H9 (cell line): ENCODE data around the gene SETDB2. TPM values are rescaled to one million over a fixed set of nuclear protein-coding genes. Genes with fewer than 3 reads are reported as not detected.

Experiments used
- DNase-seq: peaks from one replicate; pipeline ENCODE4 v3.0.0-alpha.2; 2017
- H2AFZ ChIP-seq: one replicate; pipeline ENCODE4 v1.6.1; 2013; ENCODE audit warnings: mild to moderate bottlenecking, low read length, control low read depth, moderate library complexity
- H2AK5ac ChIP-seq: 2 replicates; pipeline ENCODE4 v1.6.1; 2013; ENCODE audit warnings: low read length, control low read depth, mixed read lengths; ENCODE audit not compliant: insufficient read length
- H2BK120ac ChIP-seq: one replicate; pipeline ENCODE4 v1.6.1; 2013; ENCODE audit warnings: low read depth, mild to moderate bottlenecking, low read length, control low read depth, inconsistent platforms; ENCODE audit not compliant: poor library complexity, severe bottlenecking
- H2BK12ac ChIP-seq: 2 replicates; pipeline ENCODE4 v1.6.1; 2013; ENCODE audit warnings: low read length, control low read depth, mixed read lengths, low read depth; ENCODE audit not compliant: insufficient read length
- H2BK15ac ChIP-seq: 2 replicates; pipeline ENCODE4 v1.6.1; 2013; ENCODE audit warnings: low read depth, low read length, control low read depth
- H2BK20ac ChIP-seq: one replicate; pipeline ENCODE4 v1.6.1; 2013; ENCODE audit warnings: low read depth, mild to moderate bottlenecking, low read length, control low read depth, inconsistent platforms; ENCODE audit not compliant: poor library complexity, severe bottlenecking
- H2BK5ac ChIP-seq: 2 replicates; pipeline ENCODE4 v1.6.1; 2013; ENCODE audit warnings: low read length, control low read depth, mixed read lengths; ENCODE audit not compliant: insufficient read length
- H3K14ac ChIP-seq: 2 replicates; pipeline ENCODE4 v1.6.1; 2013; ENCODE audit warnings: low read length, control low read depth; ENCODE audit not compliant: insufficient read depth
- H3K18ac ChIP-seq: 2 replicates; pipeline ENCODE4 v1.6.1; 2013; ENCODE audit warnings: low read depth, mild to moderate bottlenecking, mixed read lengths, low read length, control low read depth; ENCODE audit not compliant: insufficient read length
- H3K23ac ChIP-seq: 2 replicates; pipeline ENCODE4 v1.6.1; 2013; ENCODE audit warnings: low read length, control low read depth, mixed read lengths, low read depth; ENCODE audit not compliant: insufficient read length
- H3K23me2 ChIP-seq: 2 replicates; pipeline ENCODE4 v1.6.1; 2013; ENCODE audit warnings: low read depth, mild to moderate bottlenecking, mixed read lengths, low read length, control low read depth; ENCODE audit not compliant: insufficient read length, poor library complexity, severe bottlenecking
- H3K27ac ChIP-seq: 2 replicates; pipeline ENCODE4 v1.5.1; 2013; ENCODE audit warnings: low read length, control low read depth, mixed read lengths, low read depth; ENCODE audit not compliant: insufficient read length
- H3K27me3 ChIP-seq: 2 replicates; pipeline ENCODE4 v1.6.1; 2013; ENCODE audit warnings: low read length, control low read depth, inconsistent platforms; ENCODE audit not compliant: insufficient read depth
- H3K4ac ChIP-seq: 2 replicates; pipeline ENCODE4 v1.6.1; 2013; ENCODE audit warnings: low read depth, mild to moderate bottlenecking, control low read depth, inconsistent platforms, low read length, moderate library complexity
- H3K4me1 ChIP-seq: 2 replicates; pipeline ENCODE4 v1.6.1; 2013; ENCODE audit warnings: low read length, control low read depth, inconsistent platforms; ENCODE audit not compliant: insufficient read depth
- H3K4me2 ChIP-seq: 2 replicates; pipeline ENCODE4 v1.6.1; 2013; ENCODE audit warnings: low read length, control low read depth, mixed read lengths; ENCODE audit not compliant: insufficient read length, insufficient read depth
- H3K56ac ChIP-seq: 2 replicates; pipeline ENCODE4 v1.6.1; 2013; ENCODE audit warnings: low read depth, mild to moderate bottlenecking, mixed read lengths, low read length, control low read depth; ENCODE audit not compliant: insufficient read length
- H3K79me1 ChIP-seq: 2 replicates; pipeline ENCODE4 v1.6.1; 2013; ENCODE audit warnings: low read depth, mild to moderate bottlenecking, moderate library complexity, low read length, control low read depth, inconsistent platforms; ENCODE audit not compliant: insufficient read depth, poor library complexity, severe bottlenecking
- H3K79me2 ChIP-seq: 2 replicates; pipeline ENCODE4 v1.6.1; 2013; ENCODE audit warnings: low read length, control low read depth, inconsistent platforms; ENCODE audit not compliant: insufficient read depth
- H3K9ac ChIP-seq: 2 replicates; pipeline ENCODE4 v1.6.1; 2013; ENCODE audit warnings: low read length, control low read depth, mixed read lengths; ENCODE audit not compliant: insufficient read length; ENCODE audit errors: extremely low read depth
- H3K9me3 ChIP-seq: one replicate; pipeline ENCODE4 v1.6.1; 2013; ENCODE audit warnings: low read depth, low read length, inconsistent platforms; ENCODE audit not compliant: control insufficient read depth
- H3T11ph ChIP-seq: one replicate; pipeline ENCODE4 v1.6.1; 2013; ENCODE audit warnings: mild to moderate bottlenecking, low read length, control low read depth, inconsistent platforms
- H4K20me1 ChIP-seq: one replicate; pipeline ENCODE4 v1.6.1; 2013; ENCODE audit not compliant: control insufficient read depth, insufficient read length, insufficient read depth
- H4K5ac ChIP-seq: 2 replicates; pipeline ENCODE4 v1.6.1; 2013; ENCODE audit warnings: low read depth, mild to moderate bottlenecking, mixed read lengths, low read length, control low read depth; ENCODE audit not compliant: insufficient read length
- H4K8ac ChIP-seq: replicated peaks from 2 replicates; pipeline ENCODE4 v1.6.1; 2013; ENCODE audit warnings: low read length, control low read depth, mixed read lengths, low read depth; ENCODE audit not compliant: insufficient read length
- H4K91ac ChIP-seq: 2 replicates; pipeline ENCODE4 v1.6.1; 2013; ENCODE audit warnings: low read depth, mild to moderate bottlenecking, moderate library complexity, mixed read lengths, low read length, control low read depth; ENCODE audit not compliant: insufficient read length
- H3K27ac Mint-ChIP-seq, 3 experiments: 2 replicates in 2 of 3; 3 replicates in 1 of 3; pipeline ENCODE4 v1.8.0; 2020 to 2021; ENCODE audit warnings: mixed read lengths in 3 of 3, mild to moderate bottlenecking in 1 of 3, moderate library complexity in 1 of 3
- H3K27me3 Mint-ChIP-seq: 2 replicates; pipeline ENCODE4 v1.8.0; 2021; ENCODE audit warnings: low read depth, mild to moderate bottlenecking, moderate library complexity, mixed read lengths
- H3K36me3 Mint-ChIP-seq, 3 experiments: 2 replicates in 2 of 3; 3 replicates in 1 of 3; pipeline ENCODE4 v1.8.0; 2020 to 2021; ENCODE audit warnings: low read depth in 3 of 3, mixed read lengths in 3 of 3; ENCODE audit not compliant: insufficient read depth in 1 of 3
- H3K4me1 Mint-ChIP-seq, 2 experiments: 2 replicates each; pipeline ENCODE4 v1.8.0; 2020; ENCODE audit warnings: mixed read lengths in 2 of 2
- H3K4me3 Mint-ChIP-seq, 2 experiments: 2 replicates in 1 of 2; 3 replicates in 1 of 2; pipeline ENCODE4 v1.8.0; 2020 to 2021; ENCODE audit warnings: mild to moderate bottlenecking in 2 of 2, mixed read lengths in 2 of 2, moderate library complexity in 1 of 2
- H3K9me3 Mint-ChIP-seq, 2 experiments: 2 replicates in 1 of 2; 3 replicates in 1 of 2; pipeline ENCODE4 v1.8.0; 2020; ENCODE audit warnings: mild to moderate bottlenecking in 2 of 2, mixed read lengths in 2 of 2, moderate library complexity in 1 of 2
- CTCF ChIP-seq: fragments of 200-600 bp; sonication (generic); conservative IDR thresholded peaks from 3 replicates; pipeline ENCODE4 v1.8.0; 2021; ENCODE audit warnings: antibody characterized with exemption, mild to moderate bottlenecking
- whole genome bisulfite sequencing: extraction: QIAGEN DNeasy Blood & Tissue Kit; methylation state at CpG from one replicate; pipeline ENCODE4 v1.1.7; 2013; ENCODE audit warnings: missing lambda C conversion rate, low lambda C conversion rate, mixed read lengths; ENCODE audit not compliant: insufficient read length; ENCODE audit errors: extremely low coverage; 5-methylcytosine and 5-hydroxymethylcytosine counted together
- total RNA-seq: library from RNA; stranded (reverse); gene quantifications from 2 replicates; pipeline ENCODE4 v1.2.1, GENCODE V29; 2021

The SETDB2 gene
- total RNA-seq, 1 experiment from 2014 or later: 5.7 TPM

DNA sequence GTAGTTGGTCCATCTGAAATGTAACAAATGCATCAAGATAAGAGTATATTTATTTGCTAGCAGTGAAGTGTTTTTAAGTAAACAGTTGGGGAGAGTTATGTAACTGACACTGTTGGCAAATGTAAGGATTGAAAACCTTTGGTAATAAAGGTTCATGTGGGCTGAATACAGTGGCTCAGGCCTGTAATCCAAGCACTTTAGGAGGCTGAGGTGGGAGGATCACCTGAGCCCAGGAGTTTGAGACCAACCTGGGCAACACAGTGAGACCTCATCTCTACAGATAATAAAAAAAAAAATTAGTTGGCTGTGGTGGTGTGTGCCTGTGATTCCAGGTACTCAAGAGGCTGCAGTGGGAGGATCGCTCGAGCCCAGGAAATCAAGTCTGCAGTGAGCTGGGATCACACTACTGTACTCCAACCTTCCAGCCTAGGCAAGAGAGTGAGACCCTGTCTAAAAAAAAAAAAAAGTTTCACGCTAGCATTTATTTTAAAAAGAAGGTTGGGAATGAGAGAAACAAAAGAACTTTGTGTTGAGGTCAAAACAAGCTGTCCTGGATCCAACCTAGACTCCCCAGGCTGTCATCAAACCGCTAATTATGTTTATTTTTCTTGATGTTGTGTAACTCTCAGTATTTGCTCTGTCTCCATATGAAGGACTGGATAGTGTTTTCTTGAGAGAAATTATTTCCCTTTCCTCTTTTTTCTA is 20.7 kb downstream of the SETDB2 start:
- Mint-ChIP-seq H3K27me3 (no peaks in the 10 kb centered on the region), H3K4me1 (no peaks in the 10 kb centered on the region), H3K36me3 (peaks cover 39 to 49% (median 47%) of the 10 kb centered on the region in 3 experiments), H3K4me3 (no peak overlapping the region), H3K9me3 (peaks cover 29 to 30% of the 10 kb centered on the region in 2 experiments), H3K27ac (no peak overlapping the region)
- H4K91ac ChIP-seq: no peak overlapping the region
- H3T11ph ChIP-seq: no peak overlapping the region
- no peak overlapping the region for H2AK5ac ChIP-seq
- no peak overlapping the region for H2BK120ac ChIP-seq
- no peak overlapping the region for H3K56ac ChIP-seq
- no peaks in the 10 kb centered on the region for H3K23me2 ChIP-seq
- H3K27me3 ChIP-seq: no peaks in the 10 kb centered on the region
- no peak overlapping the region for H3K27ac ChIP-seq
- H3K18ac ChIP-seq: no peak overlapping the region
- H3K79me1 ChIP-seq: no peaks in the 10 kb centered on the region
- H2AFZ ChIP-seq: no peak overlapping the region
- H4K20me1 ChIP-seq: no peaks in the 10 kb centered on the region
- H4K8ac ChIP-seq: no peak overlapping the region
- H3K79me2 ChIP-seq: no peaks in the 10 kb centered on the region
- TF ChIP-seq CTCF: no peak
- DNase-seq: no peak
- no peaks in the 10 kb centered on the region for H3K4me1 ChIP-seq
- no peak overlapping the region for H3K4ac ChIP-seq
- peaks cover 19% of the 10 kb centered on the region for H3K9me3 ChIP-seq
- no peak overlapping the region for H3K14ac ChIP-seq
- H3K9ac ChIP-seq: no peak overlapping the region
- no peak overlapping the region for H2BK5ac ChIP-seq
- no peak overlapping the region for H2BK15ac ChIP-seq
- H3K23ac ChIP-seq: no peak overlapping the region
- WGBS: no CpG with 5 or more reads among the region's 4 CpGs
- no peak overlapping the region for H2BK20ac ChIP-seq
- no peak overlapping the region for H3K4me2 ChIP-seq
- no peak overlapping the region for H2BK12ac ChIP-seq
- H4K5ac ChIP-seq: no peak overlapping the region
